NCI-H1048 (cell line): ENCODE results near the gene SLC18A3.

Experiments used
- DNase-seq: peaks from one replicate; lab custom pipeline; 2025; lab: John Stamatoyannopoulos, UW

SLC18A3 gene

GRCh38 chr10:49596493-49596809 is 13.7 kb upstream of the SLC18A3 start:
- no peak for DNase-seq

GRCh38 chr10:49596836-49597235 is 13.3 kb upstream of the SLC18A3 start:
- no peak for DNase-seq

- DNase-seq = no peak
Measured at GRCh38 chr10:49597426-49598163, 12.5 kb upstream of the SLC18A3 start.

DNA sequence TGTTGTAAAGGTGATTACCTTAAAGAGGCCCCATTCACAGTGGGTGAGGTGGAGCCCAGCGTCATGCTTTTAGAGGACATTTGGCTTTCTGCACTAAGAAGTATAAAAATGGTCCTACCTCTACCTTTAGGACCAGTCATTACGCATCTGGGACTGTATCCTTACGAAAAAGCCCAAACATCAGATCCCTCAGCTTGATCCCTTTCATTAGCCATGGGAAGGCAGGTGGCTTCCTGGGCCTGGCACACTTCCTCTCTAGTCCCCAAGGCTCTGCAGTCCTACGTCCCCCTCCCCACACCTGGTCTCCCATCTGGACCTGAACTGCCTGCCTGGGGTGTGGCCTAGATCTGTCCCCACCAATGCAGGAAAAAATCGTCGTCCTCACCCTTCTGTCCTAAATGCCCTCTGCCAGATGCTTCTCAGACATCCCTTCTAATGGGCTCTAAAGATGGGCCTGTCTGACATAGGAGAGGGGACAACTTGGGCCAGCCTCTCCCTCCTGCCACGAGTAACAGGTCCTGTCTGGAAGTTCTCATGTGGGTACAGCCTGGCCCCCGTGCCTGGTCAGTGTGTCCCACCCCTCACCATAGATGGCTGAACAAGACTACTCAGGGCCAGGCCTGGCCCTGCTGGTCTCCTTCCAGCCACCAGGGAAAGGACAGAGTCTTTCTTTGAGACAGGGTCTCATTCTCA is 11.8 kb upstream of the SLC18A3 start:
- no peak for DNase-seq

GRCh38 chr10:49598986-49599385 is 11.1 kb upstream of the SLC18A3 start:
- no peak for DNase-seq

DNA sequence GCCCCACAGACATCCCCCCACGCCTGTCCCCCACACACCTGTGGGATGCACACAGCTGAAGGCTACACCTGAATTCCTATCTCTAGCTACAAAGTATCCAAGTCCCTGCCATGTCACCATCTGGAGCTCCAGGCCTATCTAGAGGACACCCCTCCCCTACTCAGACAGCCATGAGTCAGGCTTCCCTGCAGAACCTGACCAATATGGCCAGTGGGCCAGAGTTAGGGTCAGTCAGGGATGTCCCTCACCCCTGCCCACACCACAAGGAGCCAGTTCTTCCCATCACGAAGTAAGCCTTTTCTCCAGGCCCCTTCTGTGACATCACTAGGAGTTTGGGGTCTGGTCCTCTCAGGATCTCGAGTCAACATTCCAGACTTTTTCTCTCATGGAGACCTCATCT is 10.6 kb upstream of the SLC18A3 start:
- no peak for DNase-seq

GRCh38 chr10:49600046-49600445 is 10.1 kb upstream of the SLC18A3 start:
- DNase-seq = no peak

DNA sequence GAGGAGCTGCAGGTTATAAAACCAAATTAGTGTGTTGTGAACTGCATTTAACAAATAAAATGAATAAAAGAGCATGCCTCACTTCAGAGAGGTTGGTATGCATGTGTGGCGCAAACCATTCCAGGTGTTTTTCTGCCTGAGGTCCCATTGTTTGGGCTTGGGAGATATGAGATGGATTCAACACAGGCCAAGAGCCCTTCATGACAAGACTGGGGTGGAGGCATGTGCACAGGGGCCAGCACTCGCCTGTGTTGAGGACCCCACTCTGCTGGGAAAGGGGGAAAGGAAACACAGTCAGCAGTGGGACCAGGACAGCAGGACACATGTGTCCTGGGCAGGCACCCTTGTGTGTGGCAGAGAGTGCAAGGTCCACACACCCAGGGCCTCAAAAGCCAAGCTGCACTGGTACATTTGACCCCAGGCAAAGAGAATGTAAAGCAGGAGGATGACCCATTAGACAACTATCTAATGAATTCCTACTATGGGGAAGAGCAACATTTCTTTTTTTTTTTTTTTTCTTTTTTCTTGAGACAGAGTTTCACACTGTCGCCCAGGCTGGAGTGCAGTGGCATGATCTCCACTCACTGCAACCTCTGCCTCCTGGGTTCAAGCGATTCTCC is 9.2 kb upstream of the SLC18A3 start:
- no peak for DNase-seq

- DNase-seq = no peak
Measured at GRCh38 chr10:49601857-49602256, 8.3 kb upstream of the SLC18A3 start.

GRCh38 chr10:49602380-49603023 is 7.6 kb upstream of the SLC18A3 start:
- DNase-seq = no peak

- DNase-seq = no peak
Measured at GRCh38 chr10:49605216-49605938, 4.7 kb upstream of the SLC18A3 start.

GRCh38 chr10:49605939-49606509 is 4.1 kb upstream of the SLC18A3 start:
- DNase-seq = no peak

GRCh38 chr10:49606981-49607535 is 3.1 kb upstream of the SLC18A3 start:
- peak; percentile 25 for DNase-seq

- no peak for DNase-seq
Measured at GRCh38 chr10:49608166-49609005, 1.7 kb upstream of the SLC18A3 start.

DNA sequence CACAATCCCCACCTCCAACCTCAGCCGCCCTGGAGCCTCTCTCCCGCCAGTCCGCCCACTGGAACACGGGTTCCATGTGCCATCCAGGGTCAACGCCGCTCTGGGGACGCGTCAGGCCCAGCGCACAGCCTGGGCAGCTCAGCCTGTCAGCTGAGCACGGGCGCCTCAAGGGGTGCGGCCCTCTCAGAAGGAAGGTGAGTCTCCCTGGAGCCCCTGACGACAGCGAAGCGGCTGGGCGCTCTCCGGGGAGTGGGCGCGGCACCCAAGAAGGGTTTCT is 1.2 kb upstream of the SLC18A3 start:
- DNase-seq = no peak

- DNase-seq = no peak
Measured at GRCh38 chr10:49609283-49610113, 612 bp upstream of the SLC18A3 start.

DNA sequence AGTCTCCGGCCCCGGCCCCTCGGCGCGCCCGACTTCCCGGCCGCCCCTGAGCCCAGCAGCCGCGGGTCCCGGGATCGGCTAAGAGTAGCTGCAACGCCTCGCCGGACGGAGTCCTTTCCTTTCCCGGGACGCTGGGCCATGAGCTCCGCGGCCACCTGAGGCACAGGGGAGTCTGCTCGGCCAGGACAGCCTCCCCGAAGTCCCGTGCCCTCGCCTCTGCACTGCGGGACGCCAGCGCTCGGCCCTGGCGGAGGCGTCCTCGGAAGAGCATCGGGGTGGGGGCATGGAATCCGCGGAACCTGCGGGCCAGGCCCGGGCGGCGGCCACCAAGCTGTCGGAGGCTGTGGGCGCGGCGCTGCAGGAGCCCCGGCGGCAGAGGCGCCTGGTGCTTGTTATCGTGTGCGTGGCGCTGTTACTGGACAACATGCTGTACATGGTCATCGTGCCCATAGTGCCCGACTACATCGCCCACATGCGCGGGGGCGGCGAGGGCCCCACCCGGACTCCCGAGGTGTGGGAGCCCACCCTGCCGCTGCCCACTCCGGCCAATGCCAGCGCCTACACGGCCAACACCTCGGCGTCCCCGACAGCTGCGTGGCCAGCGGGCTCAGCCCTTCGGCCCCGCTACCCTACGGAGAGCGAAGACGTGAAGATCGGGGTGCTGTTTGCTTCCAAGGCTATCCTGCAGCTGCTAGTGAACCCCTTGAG is 502 bp downstream of the SLC18A3 start:
- no peak for DNase-seq

GRCh38 chr10:49611166-49611815 is 1.2 kb downstream of the SLC18A3 start:
- no peak for DNase-seq
